ENCODE results near the gene TST.
A peak's percentile ranks its signal among the peaks of the same experiment; 100 is the strongest.

TST gene

GRCh38 chr22:37025500-37026070 is 6.3 kb upstream of the TST start:
- no peak overlapping the region for H3K4me3 ChIP-seq (ENCODE audit: low read length)
- H3K4me1 ChIP-seq (ENCODE audit: control insufficient read depth, low read depth, low read length): no peaks in the 10 kb centered on the region
- no peak overlapping the region for H3K27ac ChIP-seq (ENCODE audit: low read length)
- H3K27me3 ChIP-seq (ENCODE audit: control insufficient read depth, insufficient read depth, low read length): no peaks in the 10 kb centered on the region
- H3K9me3 ChIP-seq (ENCODE audit: control insufficient read depth, low read depth, low read length): no peaks in the 10 kb centered on the region
- peaks cover 29% of the 10 kb centered on the region for H3K36me3 ChIP-seq (ENCODE audit: control insufficient read depth, low read depth, low read length)
- no peak overlapping the region for H3K9ac ChIP-seq (ENCODE audit: low read length)

GRCh38 chr22:37024339-37025157 is 5.3 kb upstream of the TST start:
- Histone ChIP-seq H3K9me3 (ENCODE audit: control insufficient read depth, low read depth, low read length) (no peaks in the 10 kb centered on the region), H3K9ac (ENCODE audit: low read length) (no peak overlapping the region), H3K36me3 (ENCODE audit: control insufficient read depth, low read depth, low read length) (peaks cover 21% of the 10 kb centered on the region)

GRCh38 chr22:37023743-37024338 is 4.6 kb upstream of the TST start:
- H3K36me3 ChIP-seq (ENCODE audit: control insufficient read depth, low read depth, low read length): peaks cover 20% of the 10 kb centered on the region
- H3K9ac ChIP-seq (ENCODE audit: low read length): no peak overlapping the region
- no peak overlapping the region for H3K4me3 ChIP-seq (ENCODE audit: low read length)
- H3K27ac ChIP-seq (ENCODE audit: low read length): no peak overlapping the region
- no peaks in the 10 kb centered on the region for H3K9me3 ChIP-seq (ENCODE audit: control insufficient read depth, low read depth, low read length)
- no peaks in the 10 kb centered on the region for H3K4me1 ChIP-seq (ENCODE audit: control insufficient read depth, low read depth, low read length)
- no peaks in the 10 kb centered on the region for H3K27me3 ChIP-seq (ENCODE audit: control insufficient read depth, insufficient read depth, low read length)

More at GRCh38 chr22:37024339-37025157, 5.3 kb upstream of the TST start:
- Histone ChIP-seq H3K27ac (ENCODE audit: low read length) (no peak overlapping the region), H3K4me1 (ENCODE audit: control insufficient read depth, low read depth, low read length) (no peaks in the 10 kb centered on the region), H3K4me3 (ENCODE audit: low read length) (no peak overlapping the region), H3K27me3 (ENCODE audit: control insufficient read depth, insufficient read depth, low read length) (no peaks in the 10 kb centered on the region)

GRCh38 chr22:37022483-37023337 is 3.5 kb upstream of the TST start:
- Histone ChIP-seq H3K9ac (ENCODE audit: low read length) (no peak overlapping the region), H3K27ac (ENCODE audit: low read length) (no peak overlapping the region), H3K9me3 (ENCODE audit: control insufficient read depth, low read depth, low read length) (no peaks in the 10 kb centered on the region), H3K27me3 (ENCODE audit: control insufficient read depth, insufficient read depth, low read length) (no peaks in the 10 kb centered on the region), H3K4me1 (ENCODE audit: control insufficient read depth, low read depth, low read length) (no peaks in the 10 kb centered on the region), H3K36me3 (ENCODE audit: control insufficient read depth, low read depth, low read length) (peaks cover 18% of the 10 kb centered on the region), H3K4me3 (ENCODE audit: low read length) (no peak overlapping the region)

GRCh38 chr22:37021710-37022482 is 2.6 kb upstream of the TST start:
- Histone ChIP-seq H3K27me3 (ENCODE audit: control insufficient read depth, insufficient read depth, low read length) (no peaks in the 10 kb centered on the region), H3K27ac (ENCODE audit: low read length) (no peak overlapping the region), H3K9ac (ENCODE audit: low read length) (no peak overlapping the region), H3K36me3 (ENCODE audit: control insufficient read depth, low read depth, low read length) (peaks cover 13% of the 10 kb centered on the region), H3K9me3 (ENCODE audit: control insufficient read depth, low read depth, low read length) (no peaks in the 10 kb centered on the region), H3K4me1 (ENCODE audit: control insufficient read depth, low read depth, low read length) (no peaks in the 10 kb centered on the region), H3K4me3 (ENCODE audit: low read length) (no peak overlapping the region)

GRCh38 chr22:37021041-37021440 is 1.8 kb upstream of the TST start:
- H3K4me1 ChIP-seq (ENCODE audit: control insufficient read depth, low read depth, low read length): no peaks in the 10 kb centered on the region
- H3K27ac ChIP-seq (ENCODE audit: low read length): no peak overlapping the region
- H3K27me3 ChIP-seq (ENCODE audit: control insufficient read depth, insufficient read depth, low read length): no peaks in the 10 kb centered on the region
- no peak overlapping the region for H3K4me3 ChIP-seq (ENCODE audit: low read length)
- no peaks in the 10 kb centered on the region for H3K9me3 ChIP-seq (ENCODE audit: control insufficient read depth, low read depth, low read length)
- no peak overlapping the region for H3K9ac ChIP-seq (ENCODE audit: low read length)
- H3K36me3 ChIP-seq (ENCODE audit: control insufficient read depth, low read depth, low read length): peaks cover 15% of the 10 kb centered on the region

GRCh38 chr22:37020192-37020479 is 889 bp upstream of the TST start:
- Histone ChIP-seq H3K4me3 (ENCODE audit: low read length) (peak overlapping the region; percentile 80), H3K9ac (ENCODE audit: low read length) (peak overlapping the region; percentile 81), H3K4me1 (ENCODE audit: control insufficient read depth, low read depth, low read length) (no peaks in the 10 kb centered on the region), H3K27me3 (ENCODE audit: control insufficient read depth, insufficient read depth, low read length) (no peaks in the 10 kb centered on the region), H3K27ac (ENCODE audit: low read length) (peak overlapping the region; percentile 13), H3K9me3 (ENCODE audit: control insufficient read depth, low read depth, low read length) (no peaks in the 10 kb centered on the region), H3K36me3 (ENCODE audit: control insufficient read depth, low read depth, low read length) (peaks cover 11% of the 10 kb centered on the region)

- H3K36me3 ChIP-seq (ENCODE audit: control insufficient read depth, low read depth, low read length): peaks cover 7% of the 10 kb centered on the region
- H3K9ac ChIP-seq (ENCODE audit: low read length): peak overlapping the region; percentile 56
- no peaks in the 10 kb centered on the region for H3K4me1 ChIP-seq (ENCODE audit: control insufficient read depth, low read depth, low read length)
- H3K27me3 ChIP-seq (ENCODE audit: control insufficient read depth, insufficient read depth, low read length): no peaks in the 10 kb centered on the region
- H3K9me3 ChIP-seq (ENCODE audit: control insufficient read depth, low read depth, low read length): no peaks in the 10 kb centered on the region
- no peak overlapping the region for H3K27ac ChIP-seq (ENCODE audit: low read length)
- peak overlapping the region; percentile 68 for H3K4me3 ChIP-seq (ENCODE audit: low read length)
These were observed 385 bp downstream of the TST start for GRCh38 chr22:37018815-37019308.

- Histone ChIP-seq H3K9ac (ENCODE audit: low read length) (peak overlapping the region; percentile 56), H3K4me1 (ENCODE audit: control insufficient read depth, low read depth, low read length) (no peaks in the 10 kb centered on the region), H3K27ac (ENCODE audit: low read length) (no peak overlapping the region), H3K9me3 (ENCODE audit: control insufficient read depth, low read depth, low read length) (no peaks in the 10 kb centered on the region), H3K36me3 (ENCODE audit: control insufficient read depth, low read depth, low read length) (peaks cover 7% of the 10 kb centered on the region), H3K4me3 (ENCODE audit: low read length) (peak overlapping the region; percentile 68), H3K27me3 (ENCODE audit: control insufficient read depth, insufficient read depth, low read length) (no peaks in the 10 kb centered on the region)
These were observed 997 bp downstream of the TST start for GRCh38 chr22:37018086-37018814.

- Histone ChIP-seq H3K27ac (ENCODE audit: low read length) (no peak overlapping the region), H3K4me3 (ENCODE audit: low read length) (no peak overlapping the region), H3K36me3 (ENCODE audit: control insufficient read depth, low read depth, low read length) (peaks cover 7% of the 10 kb centered on the region), H3K27me3 (ENCODE audit: control insufficient read depth, insufficient read depth, low read length) (no peaks in the 10 kb centered on the region), H3K4me1 (ENCODE audit: control insufficient read depth, low read depth, low read length) (no peaks in the 10 kb centered on the region), H3K9ac (ENCODE audit: low read length) (no peak overlapping the region), H3K9me3 (ENCODE audit: control insufficient read depth, low read depth, low read length) (no peaks in the 10 kb centered on the region)
These were observed 1.9 kb downstream of the TST start for GRCh38 chr22:37017356-37017755.
